T-helper 1 cell treated with Interleukin-12 subunit alpha and Interleukin-12 subunit beta and Interleukin-4 antibody, amounts not matched to agents 30 ng/mL and 1 ng/mL, for 36 hours (primary cell): ENCODE results near the gene ADGRV1. TPM values are rescaled to one million over a fixed set of nuclear protein-coding genes. Genes with fewer than 3 reads are reported as not detected.

Experiments
- intact Hi-C: fragments of 100-400 bp; cut with micrococcal nuclease; formaldehyde crosslinking; loops from one replicate; pipeline ENCODE4 v1.15.1; 2024
- total RNA-seq: library from RNA; stranded (reverse); gene quantifications from 2 replicates; pipeline ENCODE4 v1.2.3, GENCODE V29; 2022

ADGRV1 gene
- total RNA-seq, 1 donor from 2014 or later: 0.05 TPM

DNA sequence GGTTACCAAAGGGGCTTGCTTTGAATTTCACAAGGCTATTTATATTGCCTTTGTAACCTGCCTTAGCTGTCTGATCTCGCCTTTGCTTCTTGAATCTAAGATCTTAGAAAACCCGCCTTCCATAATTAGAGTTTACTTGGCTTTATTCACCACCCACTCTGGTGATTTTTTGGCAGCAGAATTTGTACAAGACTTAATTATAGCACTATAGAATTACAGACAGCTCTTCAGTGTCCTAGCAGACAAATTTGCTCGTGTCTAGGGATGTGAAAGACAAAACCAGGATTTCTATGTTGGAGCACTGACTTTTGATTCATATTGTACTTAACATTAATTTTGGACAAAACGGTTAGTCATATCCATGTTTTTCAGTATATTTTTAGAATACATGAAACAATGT is 306.6 kb downstream of the ADGRV1 start:
- intact Hi-C loops: loop anchor here (5.0 to 10.0 kb wide), 3 partner anchors 240 to 780 kb away; no protein-coding TSS in a partner anchor

DNA sequence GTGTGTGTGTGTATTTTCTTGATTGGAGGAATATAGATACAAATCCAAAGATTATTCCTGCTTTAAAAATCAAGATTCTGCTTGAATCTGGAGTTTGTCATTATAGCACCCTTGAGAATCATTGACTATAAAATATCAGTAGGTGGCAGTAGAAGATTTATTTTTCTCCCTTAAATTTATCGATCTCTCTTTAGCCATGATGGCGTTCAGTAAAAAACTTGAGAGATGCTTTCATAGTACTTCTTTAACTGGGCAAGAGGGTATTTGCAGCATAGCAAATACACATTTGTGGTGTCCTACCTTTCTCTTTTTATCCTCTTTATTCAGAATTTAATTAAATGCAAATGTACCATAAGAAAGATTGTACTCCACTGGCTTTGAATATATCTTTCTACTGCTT is 307.7 kb downstream of the ADGRV1 start:
- intact Hi-C loops: loop anchor here (1.0 to 10.0 kb wide), 5 partner anchors 238 to 778 kb away; no protein-coding TSS in a partner anchor

DNA sequence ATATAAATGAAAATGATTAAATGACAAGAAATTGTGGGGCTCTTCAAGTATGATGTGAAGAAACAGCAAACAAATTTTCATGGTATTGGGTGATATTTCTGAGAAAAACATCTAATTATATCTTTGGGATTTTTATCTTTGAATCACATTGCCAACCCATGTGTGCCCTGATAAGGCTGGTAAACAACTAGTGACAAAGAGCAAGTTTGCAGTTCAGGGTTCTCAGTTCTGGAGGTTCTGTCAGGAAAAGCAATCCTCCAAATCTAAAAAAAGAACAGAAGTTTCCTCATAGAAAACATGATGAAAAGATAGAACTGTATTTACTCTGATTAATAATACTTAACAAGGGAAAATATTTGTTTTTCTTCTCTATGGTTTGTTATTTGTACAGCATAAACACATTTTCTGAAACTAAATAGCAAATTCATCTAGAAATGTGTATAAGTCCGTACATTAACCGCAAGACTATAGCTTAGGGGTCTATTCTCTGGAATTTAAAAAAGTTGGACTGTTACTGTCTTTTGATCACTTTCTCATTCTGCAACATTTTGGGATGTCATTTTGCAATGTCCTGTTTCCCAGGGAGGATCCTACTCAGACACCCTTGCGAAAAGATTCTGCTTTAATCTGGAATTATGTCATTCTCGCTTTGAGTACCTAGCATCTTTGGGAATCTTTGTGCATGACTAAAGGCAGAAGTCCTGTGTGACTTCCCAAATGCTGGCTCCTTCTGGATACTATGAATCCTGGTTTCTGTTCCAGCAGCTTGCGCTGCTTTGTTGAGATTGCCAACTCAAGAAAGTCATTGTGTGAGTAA is 308.5 kb downstream of the ADGRV1 start:
- intact Hi-C loops: loop anchor here (1.0 to 10.0 kb wide), 5 partner anchors 238 to 778 kb away; no protein-coding TSS in a partner anchor

DNA sequence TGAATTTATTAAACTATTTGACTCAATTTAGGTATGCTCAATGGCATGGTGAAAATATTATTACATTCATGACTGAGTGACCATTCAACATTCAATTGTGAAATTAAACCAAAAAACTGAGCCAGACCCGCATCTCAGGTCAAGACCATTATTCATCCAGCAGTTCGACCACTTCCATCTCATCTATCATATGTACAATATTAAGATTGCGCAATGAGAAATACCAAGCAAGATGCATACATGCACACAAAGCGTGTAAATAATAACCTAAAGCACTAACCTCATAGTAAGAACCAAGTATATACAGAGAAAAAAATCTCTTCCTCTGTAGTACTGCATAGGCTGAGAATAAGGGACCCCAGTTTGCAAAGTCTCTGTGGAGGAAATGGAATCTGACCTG is 310.2 kb downstream of the ADGRV1 start:
- intact Hi-C loops: loop anchor here (5.0 to 10.0 kb wide), 3 partner anchors 236 to 776 kb away; no protein-coding TSS in a partner anchor

DNA sequence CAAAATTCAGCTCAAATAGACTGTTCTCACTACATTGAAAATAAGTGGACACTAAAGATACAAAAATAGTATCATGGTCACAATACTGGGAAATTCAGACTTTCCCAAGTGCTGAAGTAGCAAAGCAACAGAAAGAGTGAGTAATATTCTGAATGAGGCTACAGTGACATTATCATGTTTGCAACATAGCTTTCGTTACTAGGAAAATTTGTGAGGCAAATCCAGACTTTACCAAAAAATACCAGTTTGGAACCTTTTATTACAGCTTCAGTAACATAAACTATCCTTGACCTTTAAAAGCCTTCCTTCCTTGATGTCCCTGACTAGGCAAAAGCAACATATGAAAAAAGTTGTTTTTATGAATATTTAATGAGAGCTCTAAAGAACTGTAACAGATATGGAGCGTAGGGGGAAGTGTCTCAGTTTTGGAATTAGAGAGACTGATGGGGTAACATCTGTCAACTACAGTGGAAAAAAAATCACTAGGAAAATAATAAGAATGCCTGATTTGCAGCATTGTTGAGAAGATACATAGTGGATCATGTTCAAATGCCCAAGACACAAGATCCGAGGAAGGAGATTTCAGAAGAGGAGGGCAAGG is 312.9 kb downstream of the ADGRV1 start:
- intact Hi-C loops: no loop called here

DNA sequence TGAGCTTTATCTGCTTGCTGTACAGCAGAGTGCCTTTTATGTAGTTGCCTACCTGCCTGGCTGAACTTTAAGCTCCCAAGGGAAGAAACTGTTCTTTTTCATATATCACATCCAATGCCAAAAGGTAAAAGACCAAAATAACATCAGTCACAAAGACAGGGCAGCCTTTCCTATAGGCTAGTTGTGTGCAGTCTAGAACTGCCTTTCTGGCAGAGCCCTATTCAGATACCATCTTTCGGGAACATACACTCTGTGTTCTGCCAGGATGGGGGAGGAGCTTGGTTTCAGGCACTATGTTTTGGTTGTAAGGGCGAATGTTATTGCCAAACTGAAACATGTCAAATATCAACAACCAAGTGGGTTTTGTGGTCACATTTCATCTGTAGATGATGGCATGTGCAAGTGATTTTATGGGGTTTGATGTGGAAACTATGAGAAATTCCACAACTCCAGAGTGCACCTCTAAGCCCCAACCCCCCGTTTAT is 314.5 kb downstream of the ADGRV1 start:
- intact Hi-C loops: no loop called here

DNA sequence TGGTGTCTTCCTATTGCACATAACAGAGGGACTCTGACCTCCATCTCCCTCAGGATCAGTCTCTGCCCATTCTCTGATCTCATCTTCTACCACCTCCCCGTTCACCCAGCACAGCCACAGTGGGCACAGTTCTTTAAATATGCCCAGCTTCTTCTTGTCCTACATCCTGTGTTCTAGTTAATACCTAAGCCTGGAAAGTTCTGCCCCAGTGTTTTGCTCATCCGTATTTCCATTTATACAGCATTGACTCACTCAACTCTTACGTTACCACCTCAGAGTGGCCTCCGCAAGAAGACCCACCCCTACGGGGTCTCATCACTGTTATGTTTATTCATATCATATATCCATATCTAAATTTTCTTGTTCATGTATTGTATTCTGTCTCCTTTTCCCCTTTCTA is 315.5 kb downstream of the ADGRV1 start:
- intact Hi-C loops: no loop called here

DNA sequence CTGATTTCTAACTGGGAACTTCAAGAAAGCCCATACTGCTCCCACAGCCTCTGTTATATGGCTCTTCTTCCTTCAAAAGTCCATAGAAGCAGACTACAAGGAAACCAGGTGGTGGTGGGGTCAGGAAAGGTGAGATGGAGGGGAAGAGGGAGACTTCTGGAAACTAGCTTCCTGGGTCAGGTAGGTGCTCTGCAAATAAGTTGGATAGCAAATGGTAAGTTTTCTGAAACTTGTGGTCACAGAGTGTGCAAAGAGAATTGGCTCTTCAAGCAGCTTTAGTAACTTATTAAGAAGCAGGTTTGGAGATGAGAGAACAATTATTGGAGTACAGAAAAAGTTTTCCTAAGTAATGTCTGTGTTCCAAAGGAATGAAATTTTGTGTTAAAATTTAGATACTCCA is 316.9 kb downstream of the ADGRV1 start:
- intact Hi-C loops: no loop called here

DNA sequence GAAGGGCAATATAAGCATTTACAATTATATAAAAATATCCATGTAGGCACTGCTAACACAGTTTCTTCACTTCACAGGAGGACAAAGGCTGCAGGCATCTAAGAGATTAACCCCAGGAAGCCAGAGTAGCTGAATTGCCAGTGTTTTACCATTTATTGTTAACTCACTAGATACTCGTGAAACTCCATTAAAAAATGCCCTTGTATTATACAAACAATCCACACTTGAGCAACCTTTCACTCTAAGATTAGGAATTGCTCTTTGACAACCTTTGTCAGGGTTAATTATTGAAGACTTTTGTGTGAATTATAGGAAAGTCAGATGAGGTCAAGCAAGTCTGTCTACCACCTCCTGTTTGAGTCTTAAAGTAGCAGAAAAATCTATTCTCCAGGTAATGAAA is 317.8 kb downstream of the ADGRV1 start:
- intact Hi-C loops: no loop called here

DNA sequence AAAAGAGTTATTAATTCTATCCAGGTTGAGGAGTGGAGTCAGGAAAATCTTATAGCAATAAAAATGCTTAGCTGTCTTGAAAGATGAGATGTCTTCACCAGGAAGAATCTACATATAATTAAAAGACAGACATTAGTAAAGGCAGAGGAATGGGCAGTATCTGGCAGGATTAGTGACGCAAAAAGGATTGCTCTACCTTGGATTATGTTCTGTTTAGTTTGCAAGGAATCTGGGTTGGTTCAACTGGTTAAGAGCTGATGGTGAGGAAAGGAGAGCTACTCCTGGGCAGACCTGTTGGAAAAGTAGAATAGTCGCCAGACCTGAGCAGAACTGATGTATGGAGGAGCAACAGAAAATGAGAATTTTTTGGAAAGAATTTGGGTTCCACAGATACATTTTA is 318.5 kb downstream of the ADGRV1 start:
- intact Hi-C loops: no loop called here

DNA sequence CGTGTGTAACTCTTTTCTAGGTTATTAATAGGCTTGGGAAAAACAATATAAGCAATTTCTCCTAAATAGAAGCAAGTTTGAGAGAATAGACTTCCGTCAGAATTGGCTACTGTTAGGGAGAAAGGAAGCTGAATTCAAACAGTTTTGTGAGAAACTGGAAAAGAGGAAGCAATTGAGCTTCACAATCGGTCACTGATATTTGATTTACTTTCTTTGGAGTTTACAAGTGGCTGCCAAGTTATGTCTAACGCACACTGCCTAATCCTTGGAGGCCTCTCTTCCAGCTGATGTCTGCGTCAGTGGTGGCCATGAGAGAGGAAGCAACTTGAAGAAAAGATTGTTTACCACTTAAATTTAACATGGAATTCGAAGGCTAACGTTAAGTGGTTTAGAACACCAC is 319.5 kb downstream of the ADGRV1 start:
- intact Hi-C loops: no loop called here

DNA sequence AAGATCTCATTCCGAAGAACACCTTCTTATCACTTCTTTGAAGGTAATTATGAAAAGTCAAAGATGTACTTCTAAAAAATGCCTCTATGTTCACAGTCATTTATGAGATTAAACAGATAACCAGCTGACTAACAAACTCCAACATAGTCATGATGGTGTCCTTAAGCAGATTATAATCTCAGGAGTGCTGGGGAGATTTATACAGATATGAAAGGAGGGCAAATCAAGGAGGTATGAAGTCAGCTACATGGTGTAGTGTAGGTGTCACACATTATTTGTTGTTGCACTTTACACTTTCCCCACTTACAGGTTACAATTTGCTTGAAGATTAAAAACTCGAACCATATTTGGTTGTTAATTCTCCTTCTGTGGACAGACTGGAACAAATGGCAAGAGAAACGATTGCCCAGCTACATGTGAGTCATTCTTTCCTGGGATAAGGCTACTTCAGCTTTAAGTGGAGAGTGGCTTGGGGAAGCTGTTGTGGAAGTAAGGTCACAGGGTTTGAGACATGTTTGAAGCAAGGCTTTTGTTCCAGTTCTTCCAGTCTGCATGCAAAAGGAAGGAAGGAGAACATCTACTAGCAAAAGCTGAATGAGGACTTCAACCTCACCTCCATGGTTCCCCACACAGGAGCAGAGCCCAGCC is 320.1 kb downstream of the ADGRV1 start:
- intact Hi-C loops: no loop called here

DNA sequence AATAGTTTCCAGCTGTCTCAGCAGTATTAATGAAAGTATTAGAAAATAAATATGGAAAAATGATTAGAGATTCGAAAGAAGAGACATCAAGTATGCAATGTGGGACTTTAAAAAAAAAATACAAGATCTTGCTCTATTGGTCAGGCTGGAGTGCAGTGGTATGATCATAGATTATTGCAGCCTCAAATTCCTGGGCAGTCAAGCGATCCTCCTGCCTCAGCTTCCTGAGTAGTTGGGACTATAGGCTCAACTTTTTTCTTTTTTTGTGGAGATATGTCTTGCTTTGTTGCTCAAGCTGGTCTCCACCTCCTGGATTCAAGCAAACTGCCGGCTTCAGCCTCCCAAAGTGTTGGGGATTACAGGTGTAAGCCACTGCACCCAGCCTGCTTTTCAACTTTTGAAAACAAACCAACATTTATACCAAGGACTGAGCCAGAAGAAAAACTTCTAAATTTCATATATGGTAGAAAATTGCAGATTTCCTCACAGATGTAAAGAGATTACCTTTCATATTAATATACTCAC is 323.1 kb downstream of the ADGRV1 start:
- intact Hi-C loops: no loop called here

DNA sequence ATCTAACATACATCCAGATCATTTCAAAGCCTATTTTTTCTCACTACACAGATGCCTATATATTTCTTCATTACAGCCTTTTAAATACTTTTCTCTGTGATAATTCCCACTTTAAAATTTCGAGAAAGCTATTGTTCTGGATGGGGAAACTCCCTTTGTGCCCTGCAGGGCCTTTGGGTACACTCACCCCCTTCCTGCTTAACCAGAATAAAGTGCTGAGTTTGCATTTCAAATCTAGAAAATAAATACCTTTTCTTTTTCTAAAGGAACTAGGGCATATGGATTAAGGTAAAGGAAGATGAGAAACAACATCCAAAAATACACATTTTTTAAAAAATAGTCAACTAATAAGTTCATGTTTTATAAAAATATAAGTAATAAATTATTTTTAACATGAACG is 323.9 kb downstream of the ADGRV1 start:
- intact Hi-C loops: no loop called here

DNA sequence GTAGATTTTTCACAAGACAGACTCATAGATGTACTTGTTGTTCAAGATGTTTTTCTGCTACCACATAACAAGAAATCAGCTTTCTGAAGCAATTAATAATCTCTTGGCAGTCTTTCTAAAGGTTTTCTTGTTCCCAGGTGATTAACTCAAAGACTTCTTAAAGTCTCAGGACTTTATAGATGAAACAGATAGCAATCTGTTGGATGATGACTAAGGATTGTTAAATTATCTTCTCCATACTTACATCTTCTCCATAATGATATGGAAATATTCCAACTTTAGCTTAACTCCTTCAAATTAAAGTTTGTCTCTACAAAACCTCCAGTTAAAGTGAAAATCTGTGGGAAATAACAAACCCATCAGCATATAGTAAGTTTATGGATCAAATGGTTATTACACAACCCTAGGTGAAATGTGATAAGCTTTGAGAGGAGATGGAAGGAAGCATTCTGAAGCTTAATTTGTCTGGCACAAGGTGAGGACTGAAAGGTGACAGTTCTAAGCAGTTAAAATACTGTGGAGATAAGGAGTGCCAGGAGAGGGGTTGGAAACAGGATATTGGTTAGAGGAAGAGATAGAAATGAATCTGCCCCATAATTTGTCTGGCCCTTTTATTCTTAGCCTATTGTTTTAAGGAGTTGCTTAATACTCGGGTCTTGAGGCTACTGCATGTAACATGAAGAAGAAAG is 326.7 kb downstream of the ADGRV1 start:
- intact Hi-C loops: no loop called here

DNA sequence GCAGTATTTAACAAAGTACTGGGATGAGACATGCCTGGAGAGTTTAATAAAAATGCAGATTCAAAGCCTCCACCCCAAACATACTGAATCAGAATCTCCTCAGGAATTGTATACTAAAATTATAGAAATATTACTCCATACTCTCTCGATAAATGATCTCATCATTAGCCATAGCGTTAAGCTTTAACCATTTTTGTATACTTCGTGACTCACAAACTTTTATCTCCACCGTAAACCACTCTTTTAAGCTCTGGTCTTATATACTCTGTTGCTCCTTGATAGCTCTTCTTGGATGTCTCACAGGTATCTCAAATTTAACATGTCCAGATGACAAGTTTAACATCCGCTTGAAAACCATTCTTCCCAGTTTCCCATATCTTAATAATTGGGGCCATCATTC is 327.8 kb downstream of the ADGRV1 start:
- intact Hi-C loops: no loop called here

DNA sequence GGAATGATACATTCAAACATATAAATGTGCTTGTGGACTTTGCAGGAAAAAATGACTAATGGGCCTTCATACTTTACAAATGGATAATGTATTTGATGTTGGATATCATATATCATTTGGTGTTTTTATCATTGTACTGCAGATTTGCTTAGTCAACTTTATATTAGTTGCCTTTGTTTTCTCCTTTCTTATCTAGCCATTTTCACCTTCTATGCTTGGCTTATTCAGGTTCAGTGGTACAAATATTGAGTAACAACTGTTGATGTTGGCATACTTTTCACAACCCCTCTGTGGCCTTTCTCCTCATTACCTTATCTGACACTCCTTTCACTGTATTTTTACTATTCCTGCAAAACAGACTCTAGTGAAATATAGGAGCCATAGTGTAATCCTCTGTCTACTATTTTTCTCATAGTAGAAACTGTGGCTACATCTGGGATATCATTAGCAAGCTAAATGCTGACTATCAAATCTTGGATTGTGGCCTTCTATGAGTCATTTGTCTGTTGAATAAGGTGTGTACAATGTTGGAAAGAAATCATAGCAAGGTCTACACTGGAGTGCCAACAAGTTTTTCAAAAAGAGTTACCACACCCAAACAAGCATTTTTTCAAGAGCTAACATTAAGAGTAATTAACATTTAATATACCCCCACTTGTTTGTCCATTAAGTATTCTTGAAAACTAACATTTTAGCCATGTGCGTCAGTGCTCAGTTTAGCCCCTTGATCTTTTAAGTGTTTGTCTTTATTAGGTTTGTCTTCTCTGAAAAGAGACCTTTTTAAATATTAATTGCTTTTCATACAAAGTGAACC is 330.1 kb downstream of the ADGRV1 start:
- intact Hi-C loops: no loop called here

DNA sequence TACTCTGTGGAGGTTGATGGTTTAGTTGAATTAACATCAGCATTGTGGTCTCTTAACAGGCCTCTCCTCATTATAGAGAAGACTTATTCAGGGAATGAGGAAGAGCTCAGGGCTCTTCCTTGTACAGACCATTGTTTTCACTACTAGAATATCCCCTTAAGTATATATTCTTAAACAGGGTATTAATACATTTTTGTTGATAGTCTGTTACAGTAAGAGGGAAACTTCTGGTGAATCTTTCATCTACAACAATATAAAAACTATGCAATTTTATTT is 330.7 kb downstream of the ADGRV1 start:
- intact Hi-C loops: no loop called here

DNA sequence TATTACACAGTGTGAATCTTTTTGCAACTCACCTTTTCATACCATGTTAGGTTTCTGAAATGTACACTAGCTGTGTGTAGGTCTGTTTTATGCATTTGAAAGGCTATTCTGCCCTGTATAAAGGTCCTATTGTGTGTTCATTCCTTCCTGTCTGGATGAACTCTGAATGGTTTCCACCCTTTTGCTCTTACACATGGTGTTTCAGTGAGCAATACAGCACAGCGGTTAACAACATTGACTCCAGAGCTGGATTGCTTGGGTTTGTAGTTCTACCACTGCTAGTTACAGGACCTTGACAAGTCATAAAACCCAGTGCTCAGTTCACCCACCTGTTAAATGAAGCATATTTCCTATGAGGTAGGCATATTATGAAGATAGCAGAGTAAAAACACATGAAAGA is 331.6 kb downstream of the ADGRV1 start:
- intact Hi-C loops: no loop called here

DNA sequence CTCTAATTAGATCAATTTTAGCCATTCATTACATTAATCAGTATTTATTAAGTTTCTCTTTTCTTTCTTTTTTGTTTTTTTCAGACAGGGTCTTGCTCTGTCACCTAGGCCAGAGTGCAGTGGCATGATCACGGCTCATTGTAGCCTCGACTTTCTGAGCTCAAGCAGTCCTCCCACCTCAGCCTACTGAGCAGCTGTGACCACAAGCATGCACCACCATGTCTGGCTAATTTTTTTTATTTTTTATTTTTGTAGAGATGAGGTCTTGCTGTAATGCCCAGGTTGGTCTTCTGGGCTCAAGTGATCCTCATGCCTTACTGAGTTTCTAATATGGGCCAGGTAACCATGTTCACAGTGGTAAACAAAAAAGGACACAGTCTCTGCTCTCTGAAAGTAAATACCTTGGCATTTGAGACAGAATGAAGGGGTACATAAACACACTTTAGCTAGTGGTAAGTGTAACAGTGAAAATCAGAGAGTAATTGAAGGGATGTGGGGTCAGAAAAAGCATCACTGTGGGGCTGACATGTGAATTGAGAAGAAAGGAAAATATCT is 336.3 kb downstream of the ADGRV1 start:
- intact Hi-C loops: no loop called here
